Mammary epithelial cell (primary cell): ENCODE measurements around the gene LRRC34.

ENCODE experiments used
- EZH2 ChIP-seq: IDR thresholded peaks from 2 replicates; pipeline ENCODE4 v1.6.1; 2012; ENCODE audit warnings: low read length, inconsistent platforms, borderline replicate concordance
- TF ChIP-seq, protein P1 (sequence below), 2 donors: IDR thresholded peaks in 1 of 2; conservative IDR thresholded peaks in 1 of 2; 2 replicates each; pipeline ENCODE4 v1.5.1; 2011 to 2012; ENCODE audit warnings: inconsistent platforms in 2 of 2, low read length in 2 of 2, mild to moderate bottlenecking in 2 of 2, control low read depth in 1 of 2, low read depth in 1 of 2; ENCODE audit not compliant: insufficient read depth in 1 of 2; ENCODE audit errors: extremely low read depth in 1 of 2

DNA sequence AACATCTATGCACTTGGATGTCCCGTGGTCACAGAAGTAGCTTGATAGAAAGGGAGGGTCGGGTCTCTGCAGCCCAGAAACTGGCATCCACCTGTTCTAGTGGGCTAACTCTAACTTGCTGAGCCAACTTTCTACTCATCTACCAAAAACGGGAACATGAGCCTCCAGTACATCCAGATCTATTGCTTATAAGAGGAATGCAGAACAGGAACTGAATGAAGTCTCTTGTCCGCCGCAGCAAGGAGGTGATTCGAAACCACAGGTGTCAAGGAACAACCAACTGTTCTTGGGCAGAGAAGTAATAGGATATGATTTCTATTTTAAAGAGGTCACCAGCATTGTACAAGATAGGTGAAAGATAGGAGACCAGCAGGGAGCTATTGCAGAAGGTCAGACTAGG lies 65.8 kb downstream of the LRRC34 start:
- TF ChIP-seq, protein P1, sequence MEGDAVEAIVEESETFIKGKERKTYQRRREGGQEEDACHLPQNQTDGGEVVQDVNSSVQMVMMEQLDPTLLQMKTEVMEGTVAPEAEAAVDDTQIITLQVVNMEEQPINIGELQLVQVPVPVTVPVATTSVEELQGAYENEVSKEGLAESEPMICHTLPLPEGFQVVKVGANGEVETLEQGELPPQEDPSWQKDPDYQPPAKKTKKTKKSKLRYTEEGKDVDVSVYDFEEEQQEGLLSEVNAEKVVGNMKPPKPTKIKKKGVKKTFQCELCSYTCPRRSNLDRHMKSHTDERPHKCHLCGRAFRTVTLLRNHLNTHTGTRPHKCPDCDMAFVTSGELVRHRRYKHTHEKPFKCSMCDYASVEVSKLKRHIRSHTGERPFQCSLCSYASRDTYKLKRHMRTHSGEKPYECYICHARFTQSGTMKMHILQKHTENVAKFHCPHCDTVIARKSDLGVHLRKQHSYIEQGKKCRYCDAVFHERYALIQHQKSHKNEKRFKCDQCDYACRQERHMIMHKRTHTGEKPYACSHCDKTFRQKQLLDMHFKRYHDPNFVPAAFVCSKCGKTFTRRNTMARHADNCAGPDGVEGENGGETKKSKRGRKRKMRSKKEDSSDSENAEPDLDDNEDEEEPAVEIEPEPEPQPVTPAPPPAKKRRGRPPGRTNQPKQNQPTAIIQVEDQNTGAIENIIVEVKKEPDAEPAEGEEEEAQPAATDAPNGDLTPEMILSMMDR (conservative IDR thresholded peaks at IDR 0.05 in 1 of 2, IDR thresholded peaks at IDR 0.05 in 1 of 2; ENCODE audit: extremely low read depth in 1 of 2, insufficient read depth in 1 of 2, low read depth in 1 of 2, low read length in 2 of 2) = no peak
- no peak for TF ChIP-seq EZH2
